Glomerular visceral epithelial cell (primary cell): ENCODE measurements around the gene CFP.
A peak's percentile ranks its signal among the peaks of the same experiment; 100 is the strongest.
"Not testable (repeated sequence)": the region's sequence is repeated elsewhere in the genome, so short reads cannot be mapped to it uniquely, and the experiment has no call there.

Experiments
- DNase-seq: peaks from one replicate; pipeline ENCODE4 v3.0.0-alpha.2; 2016; ENCODE audit errors: extremely low spot score

CFP gene

DNA sequence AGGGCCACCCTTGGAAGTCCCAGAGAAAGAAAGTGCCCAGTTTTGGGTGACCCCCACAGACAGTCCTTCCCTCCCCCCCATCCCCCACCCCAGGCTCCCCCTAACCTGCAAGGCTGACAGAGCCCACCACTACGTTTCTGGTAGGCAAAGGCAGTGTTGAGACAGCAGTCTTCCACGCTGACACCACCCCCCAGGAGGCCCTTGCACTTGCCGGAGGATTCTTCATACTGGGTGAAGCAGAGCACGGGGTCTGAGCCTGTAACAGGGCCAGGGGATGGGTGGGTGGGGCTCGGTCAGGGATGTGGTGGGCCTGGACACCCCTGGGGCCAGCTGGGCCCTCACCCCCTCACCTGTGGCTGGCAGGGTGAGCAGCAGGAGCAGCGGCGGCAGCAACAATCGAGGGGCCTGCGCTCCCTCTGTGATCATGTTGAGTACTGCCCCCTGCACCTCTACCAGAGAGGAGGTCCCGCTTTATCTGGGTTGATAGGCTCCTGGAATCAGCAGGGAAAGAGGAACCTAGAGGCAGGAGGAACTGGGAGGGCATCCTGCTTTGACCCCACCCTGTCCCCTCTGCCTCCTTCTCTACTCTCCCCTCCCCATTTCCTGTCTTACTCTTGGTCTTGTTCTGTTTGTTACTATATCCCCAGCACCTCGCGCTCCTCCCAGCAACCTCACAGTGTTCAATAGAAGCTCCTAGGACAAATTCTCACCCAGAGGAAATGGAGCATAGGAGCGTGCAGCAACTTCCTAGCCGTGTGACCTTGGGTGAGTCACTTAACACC is at the start of gene CFP:
Gene CFP (minus strand): TSS at position 512 of the 782 bp plus-strand sequence. CDS start 86 bp downstream, at position 426.
- no peak for DNase-seq

DNA sequence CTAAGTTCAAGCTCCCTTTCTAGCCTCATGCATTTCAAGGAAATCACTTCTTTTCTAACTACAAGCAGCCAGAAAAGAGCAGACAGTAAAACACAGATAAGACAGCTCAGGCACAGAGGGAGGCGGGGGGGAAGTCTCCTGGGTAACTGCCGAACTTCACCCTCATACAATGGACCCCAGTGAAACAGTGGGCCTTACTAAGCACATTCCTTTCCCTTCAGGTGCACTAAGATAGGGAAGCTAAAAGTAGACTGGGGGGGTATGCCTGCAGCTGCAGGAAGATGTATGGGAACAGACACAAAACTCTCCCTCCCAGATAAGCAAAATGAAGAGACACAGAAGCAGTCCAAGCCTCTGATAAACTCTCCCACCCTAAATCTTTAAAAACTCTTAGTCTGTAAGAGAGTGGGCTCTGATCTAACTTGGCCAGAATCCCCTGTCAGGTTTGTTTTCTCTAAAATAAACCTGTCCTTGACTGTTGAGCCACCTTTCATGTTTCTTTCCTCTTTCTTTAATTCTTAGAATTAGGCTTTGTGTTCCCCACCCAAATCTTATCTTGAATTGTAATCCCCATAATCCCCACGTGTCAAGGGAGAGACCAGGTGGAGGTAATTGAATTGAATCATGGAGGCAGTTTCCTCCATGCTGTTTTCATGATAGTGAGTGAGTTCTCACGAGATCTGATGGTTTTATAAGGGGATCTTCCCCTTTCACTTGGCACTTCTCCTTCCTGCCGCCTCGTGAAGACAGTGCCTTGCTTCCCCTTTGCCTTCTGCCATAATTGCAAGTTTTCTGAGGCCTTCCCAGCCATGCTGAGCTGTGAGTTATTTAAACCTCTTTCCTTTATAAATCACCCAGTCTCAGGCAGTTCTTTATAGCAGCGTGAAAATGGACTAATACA is 46.5 kb upstream of the CFP start:
- DNase-seq, result not testable (repeated sequence)

DNA sequence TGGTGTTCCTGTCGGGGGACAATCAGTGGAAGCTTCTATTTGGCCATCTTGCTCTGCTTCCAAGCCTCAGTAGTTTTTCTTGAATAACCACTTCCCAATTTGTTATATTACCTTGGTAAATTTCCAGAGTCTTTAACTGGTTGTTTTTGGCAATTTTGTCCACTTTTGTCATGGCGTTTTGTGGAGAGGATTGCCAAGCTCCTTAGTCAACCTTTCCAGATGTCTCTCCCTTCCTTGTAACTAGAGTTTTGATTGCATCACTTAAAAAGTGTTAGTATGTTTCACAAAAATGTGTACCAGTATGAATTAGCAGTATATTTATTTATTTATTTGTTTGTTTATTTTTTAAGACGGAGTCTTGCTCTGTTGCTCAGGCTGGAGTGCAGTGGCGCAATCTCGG is 45.0 kb upstream of the CFP start:
- no peak for DNase-seq

DNA sequence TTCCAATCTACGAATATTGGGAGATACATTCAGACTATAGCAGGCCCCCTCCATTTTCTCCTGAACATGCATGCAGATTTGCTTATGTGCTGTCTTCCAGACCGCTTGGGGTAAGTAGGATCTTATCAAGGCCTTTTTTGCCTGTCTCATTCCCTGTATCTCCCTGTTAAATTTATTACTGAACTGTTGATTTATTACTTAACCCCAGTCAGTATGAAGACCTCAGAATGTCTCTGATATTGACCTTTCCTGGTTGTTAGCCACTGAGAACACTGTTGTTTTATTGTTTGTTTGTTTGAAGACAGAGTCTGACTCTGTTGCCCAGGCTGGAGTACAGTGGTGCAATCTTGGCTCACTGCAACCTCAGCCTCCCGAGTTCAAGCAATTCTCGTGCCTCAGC is 36.1 kb upstream of the CFP start:
- DNase-seq, result not testable (repeated sequence)

DNA sequence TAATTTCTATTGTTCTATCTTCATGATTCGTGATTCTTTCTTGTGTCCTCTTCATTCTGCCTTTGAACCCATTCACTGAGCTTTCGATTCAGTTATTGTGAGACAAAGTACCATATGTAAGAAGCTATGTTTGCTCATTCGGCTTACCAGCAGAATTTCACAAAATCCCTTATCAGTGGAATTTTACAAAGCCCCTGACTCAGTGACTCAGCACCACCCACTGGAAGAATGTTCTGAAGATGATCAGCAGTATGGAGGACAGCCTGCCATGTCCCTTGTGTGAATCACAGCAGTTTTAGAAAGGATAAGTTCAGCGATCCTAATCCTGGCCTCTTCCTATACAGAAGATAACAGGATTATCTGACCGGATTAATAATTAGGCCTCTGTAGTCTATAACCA is 35.0 kb upstream of the CFP start:
- no peak for DNase-seq

DNA sequence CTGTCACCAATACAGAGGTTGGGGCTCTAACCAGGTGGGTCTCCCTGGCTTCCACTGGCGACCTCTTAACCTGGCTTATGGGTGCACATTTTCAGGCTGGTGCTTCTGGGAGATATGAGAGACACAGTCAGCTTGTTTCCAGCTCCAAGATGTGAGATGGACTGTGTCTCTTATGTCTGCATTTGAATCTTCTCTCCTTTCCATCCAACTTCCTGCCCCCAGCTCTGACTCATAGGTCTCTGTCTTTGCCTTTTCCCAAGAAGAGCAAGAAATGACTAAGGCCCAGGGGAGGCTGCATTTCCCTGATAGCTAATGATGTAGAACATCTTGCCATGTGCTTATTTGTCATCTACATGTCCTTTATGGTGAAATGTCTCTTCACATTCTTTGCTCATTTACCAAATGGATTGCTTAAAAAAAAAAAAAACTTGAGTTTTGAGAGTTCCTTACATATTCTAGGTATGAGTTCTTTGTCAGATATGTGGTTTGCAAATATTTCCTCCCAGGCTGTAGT is 32.5 kb upstream of the CFP start:
- DNase-seq, result peak; percentile 78

DNA sequence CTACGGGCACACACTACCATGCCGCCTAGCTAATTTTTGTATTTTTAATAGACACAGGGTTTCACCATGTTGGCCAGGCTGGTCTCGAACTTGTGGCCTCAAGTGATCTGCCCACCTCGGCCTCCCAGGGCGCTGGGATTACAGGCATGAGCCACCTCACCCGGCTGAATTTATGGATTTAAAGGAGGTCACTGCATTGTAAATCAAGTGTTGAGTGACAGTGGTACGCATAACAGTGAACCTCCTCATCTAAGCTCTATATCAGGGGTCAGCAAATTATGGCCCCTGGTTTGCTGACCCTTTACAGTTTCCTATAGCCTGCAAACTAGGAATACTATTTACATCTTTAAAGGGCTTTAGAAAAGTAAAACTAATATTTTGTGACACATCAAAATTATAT is 31.8 kb upstream of the CFP start:
- DNase-seq, result no peak

DNA sequence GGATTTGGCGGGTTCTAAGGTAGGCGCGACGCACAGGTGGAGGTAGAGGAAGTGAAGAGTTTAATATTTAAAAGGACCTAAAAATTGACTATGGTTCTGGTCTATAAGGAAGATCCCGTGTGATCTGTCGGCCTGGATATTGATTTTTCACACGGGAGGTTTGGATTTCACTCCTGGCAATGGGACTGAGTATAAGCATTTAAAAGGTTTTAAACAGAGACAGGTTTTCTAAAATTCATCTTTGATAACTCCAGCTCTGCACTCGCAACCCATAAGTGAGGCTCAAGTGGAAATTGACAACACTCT is 29.6 kb upstream of the CFP start:
- no peak for DNase-seq

DNA sequence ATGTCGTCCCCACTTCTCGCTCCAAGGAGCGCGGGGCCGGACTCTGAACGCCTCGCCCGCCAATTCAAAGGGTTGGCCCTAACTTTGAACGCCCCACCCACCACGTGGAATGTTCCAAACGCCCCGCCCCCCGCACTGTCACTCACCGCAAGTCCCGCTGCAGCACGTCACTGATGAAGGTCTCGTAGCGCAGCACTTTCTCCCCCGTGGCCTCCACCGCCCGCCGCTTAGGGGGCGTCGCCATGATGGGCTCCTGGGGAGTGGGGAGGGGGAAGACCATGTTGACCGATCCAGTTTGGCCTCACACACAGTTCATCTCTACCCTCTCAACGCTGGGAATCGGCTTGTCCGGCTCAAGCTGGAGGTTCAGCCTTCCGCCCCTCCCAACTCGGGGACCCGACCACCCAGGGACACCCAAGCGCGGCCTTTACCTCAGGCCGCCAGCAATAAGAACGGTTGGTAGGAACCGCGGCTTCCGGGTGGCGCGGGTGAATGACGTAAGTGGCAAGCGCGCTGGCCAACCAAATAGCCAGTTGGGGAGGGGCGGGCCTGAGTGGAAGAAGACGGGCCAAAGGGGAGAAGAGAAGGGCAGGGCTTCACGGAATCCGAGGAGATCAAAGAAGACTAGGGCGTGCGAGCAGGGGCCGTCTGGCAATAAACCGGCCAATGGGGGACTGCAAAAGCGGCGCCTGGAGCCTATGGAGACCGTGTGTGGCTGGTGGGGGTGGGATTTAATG is 29.1 kb upstream of the CFP start, which contains the start of gene UXT:
Gene UXT (minus strand): TSS at position 497 of the 737 bp plus-strand sequence. CDS start 253 bp downstream, at position 244.
- DNase-seq, result peak; percentile 95

DNA sequence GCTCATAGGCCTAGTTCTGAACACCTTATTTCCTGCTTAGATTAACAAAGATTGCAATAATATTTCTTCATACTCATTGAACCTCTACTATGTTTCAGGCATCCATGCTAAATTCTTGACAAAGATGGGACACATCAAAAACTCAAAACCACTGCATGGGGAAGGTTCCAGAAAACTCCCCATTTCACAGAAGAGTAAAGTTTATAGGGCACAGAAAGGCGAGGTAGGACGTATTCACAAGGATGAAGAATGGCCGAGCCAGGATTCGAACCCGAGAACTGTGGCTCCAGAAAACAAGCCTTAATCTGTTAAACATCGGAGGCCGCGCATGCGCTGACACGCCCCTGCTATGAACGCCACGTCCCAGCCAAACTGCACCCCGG is 28.6 kb upstream of the CFP start:
- no peak for DNase-seq

DNA sequence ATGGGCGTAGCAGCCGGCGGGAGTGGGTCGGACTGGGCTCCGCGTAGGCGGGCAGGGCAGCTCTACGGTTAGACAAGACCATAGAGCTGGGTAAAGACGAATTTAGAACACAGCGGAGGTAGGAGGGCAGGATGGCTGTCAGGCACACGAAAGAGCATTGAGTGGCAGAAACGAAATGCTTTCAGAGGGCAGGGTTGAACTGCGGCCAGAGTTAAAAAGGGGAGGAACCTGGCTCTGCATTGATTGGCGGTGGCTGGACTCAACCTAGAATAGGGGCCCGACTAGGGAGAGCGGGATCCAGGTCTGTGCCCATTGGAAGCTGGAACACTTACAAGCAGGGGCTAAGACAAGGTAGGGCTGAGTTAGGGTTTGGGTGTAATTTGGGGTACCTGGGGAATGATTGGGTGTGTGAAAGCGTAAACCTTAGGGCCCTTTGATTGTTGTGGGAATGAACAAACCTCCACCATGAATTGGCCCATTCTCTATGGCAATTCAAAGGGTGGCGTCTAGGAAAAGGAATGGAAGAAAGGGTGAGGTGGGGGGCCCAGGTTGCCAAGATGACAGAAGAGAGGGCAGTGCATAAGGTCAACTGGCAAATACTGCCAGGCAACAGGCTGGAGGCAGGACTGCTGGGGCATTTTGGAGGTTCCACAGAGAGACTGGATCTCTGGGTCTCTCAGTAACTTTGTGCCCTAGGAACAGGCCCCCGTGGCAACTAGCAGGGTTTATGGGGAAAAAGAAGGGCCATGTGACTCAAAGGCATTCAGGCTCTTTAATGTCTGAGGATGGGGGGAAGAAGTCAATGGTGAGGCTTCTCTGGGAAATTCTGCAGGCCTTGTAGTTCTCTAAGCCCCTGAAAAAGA is 21.5 kb upstream of the CFP start:
- no peak for DNase-seq

DNA sequence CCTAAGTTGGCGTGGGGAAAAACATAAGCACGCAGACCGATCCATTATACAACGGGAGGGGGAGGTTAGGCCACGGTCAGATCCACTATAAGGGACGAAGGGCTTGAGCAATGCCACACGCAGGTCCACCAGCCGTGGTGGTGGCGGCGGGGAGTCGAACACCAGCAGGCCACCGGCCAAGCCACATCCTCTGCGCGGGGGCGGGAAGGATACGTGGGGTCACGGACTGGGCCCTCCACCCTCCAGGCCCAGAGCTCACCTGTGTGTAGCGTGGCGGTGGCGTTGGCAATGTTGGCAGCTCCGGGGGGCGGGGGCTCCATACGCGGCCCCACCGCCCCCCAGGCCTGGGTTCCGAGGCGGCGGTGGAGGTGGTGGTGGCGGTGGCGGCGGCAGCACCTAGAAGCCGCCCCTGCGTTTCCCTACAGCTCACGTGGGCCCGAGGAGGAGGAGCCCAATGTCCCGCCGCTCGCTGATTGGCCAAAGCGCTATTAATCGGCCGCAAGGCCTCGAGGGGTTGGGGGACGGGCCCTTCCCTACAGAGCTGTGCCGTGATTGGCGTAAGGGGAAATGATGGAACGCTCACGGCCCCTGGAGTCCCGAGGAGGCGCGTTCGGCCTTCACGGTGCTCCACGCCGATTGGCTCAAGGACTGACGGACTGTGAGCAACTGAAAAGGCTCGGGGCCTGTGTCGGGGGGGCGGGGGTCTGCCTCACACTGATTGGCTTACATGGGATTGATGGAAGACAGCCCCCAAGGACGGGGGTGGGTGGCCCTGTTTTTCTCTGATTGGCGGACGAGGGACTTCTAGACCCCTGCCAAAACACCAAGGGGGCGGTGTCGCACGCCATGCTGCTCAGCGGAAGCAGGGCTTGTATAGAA is 20.7 kb upstream of the CFP start, which contains the start of gene ELK1:
Gene ELK1 (minus strand): TSS at position 400 of the 879 bp plus-strand sequence. CDS start 9,122 bp downstream, outside the sequence.
- peak; percentile 97 for DNase-seq

DNA sequence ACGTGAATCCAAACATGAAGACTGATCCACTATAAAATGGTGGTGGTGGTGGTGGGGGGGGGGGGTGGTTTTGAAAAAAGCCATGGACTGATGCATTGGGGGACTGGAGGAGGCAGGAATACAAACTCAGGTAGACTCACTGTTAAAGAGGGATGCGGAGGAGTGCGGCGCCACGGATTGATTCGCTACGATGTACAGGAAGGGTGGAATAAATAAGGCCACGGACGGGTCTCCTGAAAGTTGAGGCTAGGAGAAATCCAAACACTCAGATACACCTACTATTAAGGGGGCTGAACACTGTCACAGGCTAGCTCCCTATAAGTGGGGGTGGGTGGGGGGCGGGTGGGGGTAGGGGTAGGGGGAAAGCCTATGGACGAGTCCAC is 20.0 kb upstream of the CFP start:
- no peak for DNase-seq

DNA sequence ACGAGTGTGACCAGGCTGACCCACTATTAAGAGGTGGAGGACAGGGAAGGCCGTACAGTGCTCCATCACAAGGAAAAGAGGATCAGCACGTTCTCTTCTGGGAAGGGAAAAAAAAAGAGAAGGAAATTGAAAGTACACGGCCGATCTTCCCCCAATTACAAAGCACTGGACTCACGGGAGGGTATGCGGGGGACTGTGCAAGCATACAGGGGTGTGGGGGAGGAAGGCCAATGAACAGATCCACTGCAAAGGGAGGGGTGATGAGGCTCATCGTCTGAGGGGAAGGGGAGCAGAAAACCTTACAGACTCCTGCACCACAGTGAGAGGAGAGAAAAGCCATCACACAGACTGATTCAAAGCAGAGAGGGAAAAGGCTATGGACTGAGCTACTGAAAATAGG is 19.5 kb upstream of the CFP start:
- no peak for DNase-seq

DNA sequence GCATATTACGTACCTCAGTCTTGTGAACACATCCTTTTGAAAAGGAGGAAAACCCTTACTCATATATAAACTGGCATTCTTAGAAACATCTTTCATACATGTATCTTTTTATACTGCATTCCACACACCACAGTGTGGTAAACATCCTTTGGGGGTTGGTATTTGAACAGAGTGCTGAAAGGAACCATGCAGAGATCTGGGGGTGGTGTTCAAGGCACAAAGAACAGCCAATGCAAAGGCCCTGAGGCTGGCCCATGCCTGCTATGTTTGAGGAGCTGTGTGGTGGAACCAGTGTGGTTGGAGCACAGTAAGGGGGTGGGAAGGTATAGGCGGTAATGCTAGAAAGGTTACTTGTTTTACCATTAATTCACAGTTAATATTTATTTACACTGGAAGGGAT is 18.6 kb upstream of the CFP start:
- DNase-seq, result no peak

DNA sequence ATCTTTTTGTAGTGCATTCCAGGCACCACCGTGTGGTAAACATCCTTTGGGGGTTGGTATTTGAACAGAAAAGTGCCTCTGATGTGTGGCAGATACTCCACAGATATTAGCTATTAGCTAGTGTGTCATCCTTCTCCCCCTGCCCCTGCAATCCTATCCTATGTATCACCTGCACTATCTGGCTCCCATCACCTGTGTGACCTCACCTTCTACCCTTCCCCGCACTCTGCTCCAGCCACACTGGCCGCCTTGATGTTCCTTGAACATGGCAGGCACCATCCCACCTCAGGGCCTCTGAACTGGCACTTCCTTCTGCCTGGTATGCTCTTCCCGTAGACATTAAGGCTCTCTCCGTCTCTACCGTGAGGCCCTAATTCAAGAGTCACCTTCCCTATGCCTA is 16.9 kb upstream of the CFP start:
- no peak for DNase-seq

DNA sequence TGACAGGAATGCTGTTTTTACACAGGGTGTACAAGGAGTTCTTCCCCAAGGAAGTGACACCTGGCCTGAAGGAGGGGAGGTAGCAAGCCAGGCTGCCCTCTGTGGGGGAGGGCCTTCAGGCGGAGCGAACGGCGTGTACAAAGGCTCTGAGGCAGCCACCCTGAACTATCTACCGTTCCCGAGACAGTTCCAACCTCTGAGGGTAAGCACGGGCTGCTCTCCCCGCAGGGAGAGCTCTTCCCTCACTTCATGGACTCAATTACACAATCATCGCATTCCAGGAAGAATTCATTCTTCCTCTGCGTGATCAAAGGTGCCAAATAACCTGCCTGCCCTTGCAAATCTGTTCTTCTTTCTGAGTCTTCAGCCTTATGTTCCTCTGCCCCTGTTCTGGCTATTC is 15.8 kb upstream of the CFP start:
- no peak for DNase-seq

DNA sequence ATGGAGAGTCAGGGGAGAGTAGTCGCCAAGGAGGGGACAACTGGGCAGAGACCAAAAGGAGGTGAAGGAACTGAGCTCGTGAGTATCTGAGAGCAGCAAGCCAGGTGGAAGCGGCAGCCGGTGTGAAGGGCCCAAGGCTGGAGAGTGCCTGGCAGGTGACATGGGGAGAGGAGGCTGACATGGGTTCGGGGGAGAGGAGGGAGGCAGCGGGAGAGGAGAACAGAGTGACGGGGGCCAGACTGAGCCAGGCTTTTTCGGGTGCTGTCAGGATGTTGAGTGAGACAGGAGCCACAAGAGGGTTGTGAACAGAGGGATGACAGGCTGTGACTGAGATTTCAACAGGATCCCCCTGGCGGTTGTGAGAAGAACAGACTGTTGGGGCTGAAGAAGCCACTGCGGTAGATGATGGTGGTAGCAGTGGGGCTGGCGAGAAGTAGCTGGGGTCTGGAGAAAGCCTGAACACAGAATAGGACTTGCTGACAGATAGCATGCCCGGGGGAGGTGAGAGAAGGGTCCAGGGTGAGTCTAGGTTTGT is 14.9 kb upstream of the CFP start:
- no peak for DNase-seq

DNA sequence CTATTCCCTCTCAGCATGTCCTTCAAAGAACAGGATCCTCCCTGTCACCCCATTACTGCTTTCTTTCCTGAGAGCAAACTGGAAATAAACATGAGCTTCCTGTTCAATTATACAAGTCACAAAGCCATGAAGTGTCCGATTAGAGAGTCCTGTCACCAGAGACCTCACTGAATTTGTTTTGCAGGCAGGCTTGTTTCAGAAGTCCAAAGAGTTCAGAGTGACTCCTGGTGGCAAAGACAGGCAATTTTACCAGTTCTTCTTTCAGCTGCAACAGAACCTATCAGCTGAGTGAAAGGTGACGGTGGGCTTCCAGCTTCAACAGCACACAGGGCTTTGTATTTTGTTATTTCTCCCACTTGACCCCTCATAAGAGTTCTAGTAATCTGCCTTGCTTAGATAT is 14.2 kb upstream of the CFP start:
- peak; percentile 9 for DNase-seq

DNA sequence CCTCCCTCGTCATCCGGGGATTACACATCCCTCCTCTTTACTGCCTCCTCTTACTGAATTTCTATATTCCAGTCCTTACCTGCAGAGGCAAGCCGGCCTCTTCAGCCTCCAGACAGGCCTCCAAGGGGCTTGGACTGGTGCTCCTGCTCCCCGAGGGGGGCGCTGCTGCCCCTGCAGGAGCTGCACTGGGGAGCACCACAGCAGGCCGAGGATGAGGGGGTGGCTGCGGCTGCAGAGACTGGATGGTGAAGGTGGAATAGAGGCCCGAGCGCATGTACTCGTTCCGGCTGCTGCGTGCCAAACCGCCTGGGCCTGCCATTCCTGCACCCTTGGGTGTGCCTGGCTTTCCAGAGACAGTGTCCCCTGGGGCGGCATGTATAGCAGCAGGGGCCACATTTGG is 9.1 kb upstream of the CFP start:
- no peak for DNase-seq
